ENCODE results near the gene OCEL1.
A peak's percentile ranks its signal among the peaks of the same experiment; 100 is the strongest.
"Not testable (repeated sequence)": the region's sequence is repeated elsewhere in the genome, so short reads cannot be mapped to it uniquely, and the experiment has no call there.

The OCEL1 gene

DNA sequence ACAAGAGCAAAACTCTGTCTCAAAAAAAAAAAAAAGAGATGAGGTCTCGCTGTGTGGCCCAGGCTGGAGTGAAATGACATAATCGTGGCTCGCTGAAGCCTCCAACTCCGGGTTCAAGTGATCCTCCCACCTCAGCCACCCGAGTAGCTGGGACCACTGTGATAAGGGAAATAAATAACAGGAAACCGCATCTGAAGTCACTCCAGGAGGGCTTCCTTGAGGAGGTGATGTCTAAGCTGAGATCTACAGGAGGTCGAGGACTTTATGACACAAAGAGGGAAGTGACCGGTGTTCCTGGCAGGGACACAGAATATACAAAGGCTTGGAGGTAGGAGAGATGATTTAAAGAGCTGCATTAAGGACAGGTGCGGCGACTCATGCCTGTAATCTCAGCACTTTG lies 28.6 kb downstream of the OCEL1 start:
- DNase-seq = no peak
- TF ChIP-seq POLR2A (IDR thresholded peaks at IDR 0.05; ENCODE audit: low read length) (no peak), GATA1 (IDR thresholded peaks at IDR 0.05; ENCODE audit: low read depth, low read length) (no peak)

DNA sequence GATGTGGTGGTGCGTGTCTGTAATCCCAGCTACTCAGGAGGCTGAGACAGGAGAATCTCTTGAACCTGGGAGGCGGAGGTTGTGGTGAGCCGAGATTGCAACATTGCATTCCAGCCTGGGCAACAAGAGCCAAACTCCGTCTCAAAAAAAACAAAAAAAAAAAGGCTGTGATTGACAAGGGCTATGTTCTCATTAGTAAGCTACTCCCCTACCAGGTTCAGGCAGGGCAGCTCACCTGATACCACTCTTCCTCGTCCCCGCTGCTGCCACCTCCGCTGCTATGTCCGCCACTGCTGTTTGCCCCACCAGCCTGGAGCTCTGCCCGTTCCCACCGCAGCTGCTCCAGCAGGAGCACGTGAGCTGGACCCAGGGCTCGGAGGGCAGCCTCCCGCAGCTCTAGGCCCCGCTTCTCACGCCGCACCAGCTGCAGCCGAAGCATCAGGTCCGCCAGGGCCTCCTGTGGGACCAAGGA lies 29.2 kb downstream of the OCEL1 start:
- TF ChIP-seq POLR2A (IDR thresholded peaks at IDR 0.05; ENCODE audit: low read length) (no peak), GATA1 (IDR thresholded peaks at IDR 0.05; ENCODE audit: low read depth, low read length) (no peak)
- no peak for DNase-seq

DNA sequence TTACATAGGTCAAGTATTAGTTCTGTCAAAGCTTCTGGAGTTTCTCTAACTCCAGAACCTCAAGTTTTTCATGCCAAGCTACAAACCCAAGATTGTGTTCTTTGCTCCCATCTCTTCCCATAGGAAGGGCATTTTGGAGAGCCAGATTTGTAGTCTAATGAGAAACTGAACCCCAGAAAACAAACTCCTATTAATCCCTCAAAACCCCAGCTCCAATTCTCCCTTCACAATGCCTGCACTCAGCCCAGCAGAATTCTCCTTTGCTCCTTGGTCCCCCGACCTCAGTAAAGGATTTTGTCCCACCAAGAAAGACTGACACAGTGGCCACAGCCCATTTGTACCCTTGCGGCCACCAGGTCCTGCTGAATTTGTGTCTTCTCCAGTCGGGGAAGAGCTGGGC lies 30.1 kb downstream of the OCEL1 start:
- DNase-seq = no peak
- TF ChIP-seq POLR2A (IDR thresholded peaks at IDR 0.05; ENCODE audit: low read length) (no peak), GATA1 (IDR thresholded peaks at IDR 0.05; ENCODE audit: low read depth, low read length) (no peak)

DNA sequence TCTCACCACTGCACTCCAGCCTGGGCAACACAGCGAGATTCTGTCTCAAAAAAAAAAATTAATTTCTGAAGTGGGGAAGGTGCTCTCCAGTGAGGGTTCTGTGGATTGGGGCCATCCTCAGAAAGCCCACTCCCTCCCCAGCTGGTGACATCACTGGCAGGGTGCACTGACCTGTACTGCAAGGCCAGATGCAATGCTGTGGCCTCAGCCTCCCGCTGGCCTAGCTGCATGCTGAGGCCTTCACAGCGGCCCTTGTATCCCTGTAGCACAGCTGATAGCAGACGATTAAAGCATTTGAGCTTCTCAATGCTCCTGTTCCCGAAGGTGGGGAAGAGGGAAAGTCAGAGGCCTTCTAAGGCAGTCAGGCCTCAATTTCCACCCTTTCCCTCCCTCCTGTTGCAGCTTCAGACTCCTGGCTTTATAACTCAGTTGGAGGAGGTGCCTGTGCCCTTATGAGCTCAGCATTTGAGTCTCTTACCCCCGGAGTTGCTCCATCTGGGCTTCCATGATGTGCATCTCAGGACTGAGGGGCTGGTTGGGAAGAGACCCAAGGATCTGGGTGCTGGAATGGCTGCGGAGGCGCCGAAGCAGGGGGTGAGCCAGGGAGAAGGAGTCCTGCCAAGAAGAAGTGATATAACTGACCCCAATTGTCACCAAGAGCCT lies 33.2 kb downstream of the OCEL1 start:
- TF ChIP-seq GATA1 (IDR thresholded peaks at IDR 0.05; ENCODE audit: low read depth, low read length) (no peak), POLR2A (IDR thresholded peaks at IDR 0.05; ENCODE audit: low read length) (no peak)
- no peak for DNase-seq

DNA sequence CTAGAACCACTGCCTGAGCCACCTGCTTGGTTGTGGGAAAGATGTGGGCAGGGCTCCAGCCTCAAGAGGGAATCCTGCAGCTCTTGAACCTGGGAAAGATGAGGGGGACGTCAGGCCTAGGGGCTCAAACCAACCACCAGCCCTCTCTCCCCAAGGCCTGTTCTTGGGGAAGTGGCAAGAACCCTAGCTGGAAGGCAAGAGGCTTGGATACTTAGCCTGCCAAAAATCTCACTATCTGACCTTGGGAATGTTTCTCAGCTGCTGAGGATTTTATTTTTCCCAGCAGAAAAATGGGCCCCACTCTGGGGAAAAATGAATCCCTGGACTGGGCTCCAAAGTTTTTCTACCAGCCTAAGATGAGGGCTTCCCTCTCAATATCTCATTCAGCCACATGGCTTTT lies 33.9 kb downstream of the OCEL1 start:
- no peak for TF ChIP-seq GATA1 (IDR thresholded peaks at IDR 0.05; ENCODE audit: low read depth, low read length)
- TF ChIP-seq POLR2A (IDR thresholded peaks at IDR 0.05; ENCODE audit: low read length) = no peak
- DNase-seq = no peak

DNA sequence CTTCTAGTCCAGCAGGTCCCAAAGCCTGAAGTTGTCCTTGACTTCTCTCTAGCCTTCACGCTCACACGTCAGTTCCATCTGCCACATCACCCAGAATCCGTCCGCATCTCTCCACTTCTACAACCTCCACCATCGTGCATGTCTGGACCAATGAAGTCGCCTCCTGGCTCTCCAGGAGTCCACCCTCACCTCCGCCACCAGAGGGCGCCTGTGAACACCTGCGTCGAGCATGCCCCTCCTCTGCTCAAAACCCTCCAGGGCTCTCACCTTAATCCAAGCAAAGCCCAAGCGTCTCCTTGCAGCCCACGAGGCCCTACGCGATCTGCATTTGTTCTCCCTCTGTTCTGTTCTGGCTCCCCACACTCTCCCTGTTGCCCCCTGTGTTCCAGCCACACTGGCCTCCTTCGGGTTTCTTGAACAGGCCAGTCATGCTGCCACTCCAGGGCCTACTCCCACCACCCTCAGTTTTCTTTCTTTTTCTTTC lies 34.9 kb downstream of the OCEL1 start:
- peak; percentile 90 to 95 for DNase-seq
- TF ChIP-seq GATA1 (IDR thresholded peaks at IDR 0.05; ENCODE audit: low read depth, low read length) (no peak), POLR2A (IDR thresholded peaks at IDR 0.05; ENCODE audit: low read length) (no peak)

GRCh38 chr19:17262557-17262956 lies 36.5 kb downstream of the OCEL1 start:
- TF ChIP-seq POLR2A (IDR thresholded peaks at IDR 0.05; ENCODE audit: low read length) (no peak), GATA1 (IDR thresholded peaks at IDR 0.05; ENCODE audit: low read depth, low read length) (no peak)
- DNase-seq = no peak

DNA sequence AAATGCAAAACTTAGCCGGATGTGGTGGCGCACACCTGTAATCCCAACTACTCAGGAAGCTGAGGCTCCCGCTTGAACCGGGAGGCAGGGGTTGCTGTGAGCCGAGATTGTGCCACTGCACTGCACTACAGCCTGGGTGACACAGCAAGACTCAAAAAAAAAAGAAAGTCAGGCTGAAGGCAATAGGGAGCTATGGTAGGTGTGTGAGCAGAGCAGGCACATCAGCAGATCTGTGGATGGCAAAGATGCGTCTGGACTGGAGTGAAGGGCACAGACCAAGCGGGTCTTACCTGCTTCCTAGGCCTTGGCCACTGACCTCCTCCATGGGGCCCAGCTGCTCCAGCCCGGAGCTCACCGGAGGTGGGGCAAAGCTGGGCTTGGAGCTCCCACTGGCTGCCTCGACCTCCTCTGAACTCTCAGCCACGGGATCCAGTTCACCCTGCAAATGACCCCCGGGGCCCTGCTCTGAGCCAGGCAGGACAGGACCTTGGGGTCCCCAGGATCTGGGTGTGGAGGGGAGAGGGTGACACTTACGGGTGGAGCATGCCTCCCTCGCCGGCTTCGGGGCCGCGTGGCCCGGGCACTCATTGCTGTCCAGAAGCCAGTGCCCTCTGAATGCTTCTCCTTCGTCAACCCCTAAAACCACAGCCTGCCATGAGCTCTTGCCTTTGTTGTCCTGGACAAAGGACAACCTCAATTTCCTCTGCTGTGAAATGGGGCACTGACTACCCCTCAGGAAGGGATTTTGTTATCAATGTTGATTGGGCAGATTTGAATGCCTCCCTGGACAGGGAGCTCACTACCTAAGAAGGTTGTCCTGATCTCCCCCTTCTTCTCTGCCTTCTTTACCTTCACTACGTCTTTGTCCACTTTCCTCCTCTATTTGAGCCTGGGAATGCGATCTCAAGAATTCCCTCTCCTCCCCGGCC lies 38.0 kb downstream of the OCEL1 start:
- DNase-seq = no peak
- no peak for TF ChIP-seq POLR2A (IDR thresholded peaks at IDR 0.05; ENCODE audit: low read length)
- no peak for TF ChIP-seq GATA1 (IDR thresholded peaks at IDR 0.05; ENCODE audit: low read depth, low read length)

- DNase-seq = no peak
- TF ChIP-seq GATA1 (IDR thresholded peaks at IDR 0.05; ENCODE audit: low read depth, low read length) = no peak
- TF ChIP-seq POLR2A (IDR thresholded peaks at IDR 0.05; ENCODE audit: low read length) = no peak
Measured at GRCh38 chr19:17264641-17264979, 38.6 kb downstream of the OCEL1 start, which contains the start of gene USHBP1. TSS of gene USHBP1 (minus strand) at chr19:17264745. CDS start at chr19:17264299, 446 bp downstream.

DNA sequence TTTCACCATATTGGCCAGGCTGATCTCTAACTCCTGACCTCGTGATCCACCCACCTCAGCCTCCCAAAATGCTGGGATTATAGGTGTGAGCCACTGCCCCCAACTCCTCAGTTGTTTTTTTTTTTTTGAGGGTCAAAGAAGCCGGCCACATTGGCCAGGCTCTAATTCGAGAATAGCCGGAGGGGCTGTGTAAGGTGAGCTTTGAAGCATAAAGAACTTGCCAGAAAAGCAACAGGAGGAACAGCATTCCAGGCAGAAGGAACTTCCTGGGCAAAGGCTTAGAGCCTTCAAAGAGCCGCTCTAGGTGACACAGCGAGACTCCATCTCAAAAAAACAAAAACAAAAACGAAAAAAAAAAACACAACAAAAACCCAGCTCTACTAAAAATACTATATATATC lies 40.0 kb downstream of the OCEL1 start:
- DNase-seq = no peak

DNA sequence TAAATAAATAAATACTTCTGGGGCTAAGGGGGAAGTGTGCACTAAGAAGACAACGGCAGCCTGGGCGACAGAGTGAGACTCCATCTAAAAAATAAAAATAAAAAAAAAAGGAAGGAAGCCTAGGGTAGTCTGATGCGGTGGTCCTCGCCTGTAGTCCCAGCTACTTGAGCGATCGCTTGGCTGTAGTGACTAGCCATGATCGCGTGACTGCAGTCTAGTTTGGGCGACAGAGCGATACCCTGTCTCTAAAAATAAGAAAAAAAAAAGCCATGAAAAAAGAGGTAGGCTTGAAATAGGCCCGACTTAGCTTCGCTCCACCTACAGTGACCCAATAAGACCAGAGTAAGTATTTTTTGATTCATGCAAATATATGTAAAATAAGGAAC lies 40.6 kb downstream of the OCEL1 start:
- no peak for DNase-seq
- TF ChIP-seq GATA1 (IDR thresholded peaks at IDR 0.05; ENCODE audit: low read depth, low read length) = no peak
- no peak for TF ChIP-seq POLR2A (IDR thresholded peaks at IDR 0.05; ENCODE audit: low read length)

More for the DNA sequence above, 40.0 kb downstream of the OCEL1 start:
- no peak for TF ChIP-seq POLR2A (IDR thresholded peaks at IDR 0.05; ENCODE audit: low read length)
- TF ChIP-seq GATA1 (IDR thresholded peaks at IDR 0.05; ENCODE audit: low read depth, low read length) = no peak

DNA sequence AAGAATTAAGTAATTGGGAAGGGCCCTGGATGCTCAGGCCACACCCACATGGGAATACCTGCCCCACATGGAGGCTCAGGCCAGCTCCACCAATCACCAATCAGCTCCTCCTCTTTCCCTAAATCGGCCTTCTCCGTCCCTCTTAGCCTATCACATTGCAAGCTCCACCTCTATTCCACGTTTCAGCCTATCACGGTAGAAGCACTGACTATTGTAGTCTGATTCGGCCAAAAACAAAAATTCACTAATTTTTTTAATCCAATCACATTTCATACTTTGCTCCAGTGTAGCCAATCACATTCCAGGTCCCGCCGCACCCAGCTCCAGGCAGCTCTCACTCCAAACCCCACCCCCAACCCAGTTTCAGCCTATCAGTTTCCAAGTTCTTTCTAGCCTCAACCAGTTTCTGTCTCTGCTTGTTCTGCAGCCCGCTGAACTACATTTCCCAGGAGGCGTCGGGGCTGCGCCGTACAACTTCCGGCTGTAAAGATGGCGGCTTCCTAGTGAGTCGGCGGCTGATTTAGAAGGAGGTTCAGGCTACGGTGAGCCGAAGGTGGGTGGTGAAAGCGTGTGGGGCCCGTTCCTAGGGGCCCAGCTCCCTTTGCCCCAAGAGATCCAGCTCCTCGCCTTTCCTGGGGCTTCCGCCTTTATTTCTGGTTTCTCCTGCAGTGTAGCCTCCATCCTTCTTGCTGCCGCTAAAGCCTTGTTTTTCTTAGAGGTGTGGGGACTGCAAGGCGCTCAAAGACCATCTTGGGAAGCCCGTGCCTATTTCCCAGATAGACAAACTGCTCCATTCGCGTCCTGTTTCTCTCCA lies 41.2 kb downstream of the OCEL1 start, which contains the start of gene BABAM1:
BABAM1 (plus strand) TSS at position 469 of the 814 bp plus-strand sequence. CDS start 1,364 bp downstream, outside the sequence.
- TF ChIP-seq GATA1 (IDR thresholded peaks at IDR 0.05; ENCODE audit: low read depth, low read length) (no peak), POLR2A (IDR thresholded peaks at IDR 0.05; ENCODE audit: low read length) (peak; percentile 87)

GRCh38 chr19:17268754-17269153 lies 42.7 kb downstream of the OCEL1 start:
- TF ChIP-seq GATA1 (IDR thresholded peaks at IDR 0.05; ENCODE audit: low read depth, low read length) (no peak), POLR2A (IDR thresholded peaks at IDR 0.05; ENCODE audit: low read length) (no peak)
- no peak for DNase-seq

More for the DNA sequence above, 41.2 kb downstream of the OCEL1 start, which contains the start of gene BABAM1:
- DNase-seq = peak; percentile 98 to 99

GRCh38 chr19:17274892-17275291 lies 48.9 kb downstream of the OCEL1 start:
- DNase-seq = not testable (repeated sequence)
